ENCODE data around the gene MIPOL1.
"Not testable (repeated sequence)": the region's sequence is repeated elsewhere in the genome, so short reads cannot be mapped to it uniquely, and the experiment has no call there.

The MIPOL1 gene

DNA sequence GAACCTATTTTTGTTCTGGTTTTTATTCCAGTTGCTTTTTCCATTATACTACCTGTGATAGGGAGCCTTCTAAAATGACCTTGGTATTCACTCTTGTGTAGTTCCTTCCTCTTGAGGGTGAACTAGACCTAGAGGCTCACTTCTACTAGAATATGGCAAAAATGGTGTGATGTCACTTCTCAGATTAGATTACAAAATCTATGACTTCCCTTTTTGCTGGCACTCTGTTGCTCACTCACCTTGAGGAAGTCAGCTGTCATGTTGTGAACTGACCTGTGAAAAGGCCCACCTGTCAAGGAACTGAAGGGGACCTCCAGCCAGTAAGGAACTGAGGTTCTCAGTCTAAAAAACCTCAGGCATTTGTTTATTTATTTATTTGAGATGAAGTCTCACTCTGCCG is 5.7 kb downstream of the MIPOL1 start:
- DNase-seq: no peak
- TF ChIP-seq, protein P1, sequence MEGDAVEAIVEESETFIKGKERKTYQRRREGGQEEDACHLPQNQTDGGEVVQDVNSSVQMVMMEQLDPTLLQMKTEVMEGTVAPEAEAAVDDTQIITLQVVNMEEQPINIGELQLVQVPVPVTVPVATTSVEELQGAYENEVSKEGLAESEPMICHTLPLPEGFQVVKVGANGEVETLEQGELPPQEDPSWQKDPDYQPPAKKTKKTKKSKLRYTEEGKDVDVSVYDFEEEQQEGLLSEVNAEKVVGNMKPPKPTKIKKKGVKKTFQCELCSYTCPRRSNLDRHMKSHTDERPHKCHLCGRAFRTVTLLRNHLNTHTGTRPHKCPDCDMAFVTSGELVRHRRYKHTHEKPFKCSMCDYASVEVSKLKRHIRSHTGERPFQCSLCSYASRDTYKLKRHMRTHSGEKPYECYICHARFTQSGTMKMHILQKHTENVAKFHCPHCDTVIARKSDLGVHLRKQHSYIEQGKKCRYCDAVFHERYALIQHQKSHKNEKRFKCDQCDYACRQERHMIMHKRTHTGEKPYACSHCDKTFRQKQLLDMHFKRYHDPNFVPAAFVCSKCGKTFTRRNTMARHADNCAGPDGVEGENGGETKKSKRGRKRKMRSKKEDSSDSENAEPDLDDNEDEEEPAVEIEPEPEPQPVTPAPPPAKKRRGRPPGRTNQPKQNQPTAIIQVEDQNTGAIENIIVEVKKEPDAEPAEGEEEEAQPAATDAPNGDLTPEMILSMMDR (IDR thresholded peaks at IDR 0.05; ENCODE audit: low read depth, low read length, missing control alignments): no peak
- in situ Hi-C loops (cut with HindIII; ENCODE audit: low pct_ligation_motif_present, low sequenced_read_pairs): no loop called here
- Histone ChIP-seq H3K27me3 (replicated peaks) (no peaks in the 10 kb centered on the region), H3K36me3 (replicated peaks) (no peaks in the 10 kb centered on the region), H3K4me3 (ENCODE audit: low read depth, low read length) (no peak overlapping the region), H3K27ac (no peak overlapping the region)

DNA sequence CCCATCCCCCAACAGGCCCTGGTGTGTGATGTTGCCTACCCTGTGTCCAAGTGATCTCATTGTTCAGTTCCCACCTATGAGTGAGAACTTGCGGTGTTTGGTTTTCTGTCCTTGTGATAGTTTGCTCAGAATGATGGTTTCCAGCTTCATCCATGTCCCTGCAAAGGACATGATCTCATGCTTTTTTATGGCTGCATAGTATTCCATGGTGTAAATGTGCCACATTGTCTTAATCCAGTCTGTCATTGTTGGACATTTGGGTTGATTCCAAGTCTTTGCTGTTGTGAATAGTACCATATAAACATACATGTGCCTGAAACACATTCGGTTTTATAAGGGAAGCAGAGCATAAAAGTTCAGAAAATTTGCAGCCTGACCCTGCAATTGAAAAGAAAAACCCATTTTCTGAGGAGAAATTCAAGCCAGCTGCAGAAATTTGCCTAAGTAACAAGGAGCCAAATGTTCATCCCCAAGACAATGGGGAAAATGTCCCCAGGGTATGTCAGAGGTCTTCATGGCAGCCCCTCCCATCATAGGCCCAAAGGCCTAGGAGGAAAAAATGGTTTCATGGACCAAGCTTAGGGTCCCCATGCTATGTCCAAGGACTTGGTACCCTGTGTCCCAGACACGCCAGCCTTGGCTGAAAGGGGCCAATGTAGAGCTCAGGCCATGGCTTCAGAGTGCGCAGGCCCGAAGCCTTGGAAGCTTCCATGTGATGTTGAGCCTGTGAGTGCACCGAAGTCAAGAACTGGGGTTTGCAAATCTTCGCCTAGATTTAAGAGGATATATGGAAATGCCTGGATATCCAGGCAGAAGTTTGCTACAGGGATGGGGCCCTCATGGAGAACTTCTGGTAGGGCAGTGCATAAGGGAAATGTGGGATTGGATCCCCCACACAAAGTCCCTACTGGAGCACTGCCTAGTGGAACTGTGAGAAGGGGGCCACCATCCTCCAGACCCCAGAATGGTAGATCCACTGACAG is 8.2 kb downstream of the MIPOL1 start:
- H3K36me3 ChIP-seq (replicated peaks); in situ Hi-C loops (cut with HindIII; ENCODE audit: low pct_ligation_motif_present, low sequenced_read_pairs); H3K27ac ChIP-seq; H3K4me3 ChIP-seq (ENCODE audit: low read depth, low read length); H3K27me3 ChIP-seq (replicated peaks); DNase-seq: not testable (repeated sequence)

DNA sequence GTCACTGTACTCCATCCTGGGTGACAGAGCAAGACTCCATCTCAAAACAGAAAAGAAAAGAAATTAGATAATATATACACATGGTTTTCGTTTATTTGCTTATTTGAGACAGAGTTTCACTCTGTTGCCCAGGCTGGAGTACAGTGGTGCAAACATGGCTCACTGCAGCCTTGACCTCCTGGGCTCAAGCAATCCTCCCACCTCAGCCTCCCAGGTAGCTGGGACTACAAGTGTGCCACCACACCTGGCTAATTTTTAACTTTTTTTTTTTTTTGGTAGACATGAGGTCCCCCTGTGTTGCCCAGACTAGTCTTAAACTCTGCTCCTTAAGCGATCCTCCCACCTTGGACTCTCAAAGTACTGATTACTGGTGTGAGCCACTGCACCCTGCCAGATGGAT is 11.9 kb downstream of the MIPOL1 start:
- H3K27me3 ChIP-seq (replicated peaks); H3K4me3 ChIP-seq (ENCODE audit: low read depth, low read length); in situ Hi-C loops (cut with HindIII; ENCODE audit: low pct_ligation_motif_present, low sequenced_read_pairs); H3K27ac ChIP-seq; DNase-seq; H3K36me3 ChIP-seq (replicated peaks): not testable (repeated sequence)

DNA sequence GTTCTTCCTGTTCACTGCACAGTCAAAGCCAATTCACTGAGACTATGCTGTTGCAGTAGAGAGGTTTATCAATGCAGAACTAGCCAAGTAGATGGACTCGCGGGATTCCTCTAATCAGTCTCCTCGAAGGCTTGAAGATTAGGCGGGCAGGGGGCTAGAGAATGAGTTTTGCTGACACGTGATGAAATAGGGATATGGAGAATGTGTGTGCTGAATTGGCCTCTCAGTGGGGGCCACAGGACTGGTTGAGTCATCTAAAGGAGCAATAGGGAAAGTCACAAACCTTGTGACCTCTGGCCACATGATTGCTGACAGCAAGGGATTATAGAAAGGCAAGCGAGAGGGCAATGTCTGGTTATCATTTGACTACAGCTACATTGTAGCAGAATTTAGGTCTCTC is 12.7 kb downstream of the MIPOL1 start:
- H3K36me3 ChIP-seq (replicated peaks): no peaks in the 10 kb centered on the region
- no peak overlapping the region for H3K4me3 ChIP-seq (ENCODE audit: low read depth, low read length)
- H3K27me3 ChIP-seq (replicated peaks): no peaks in the 10 kb centered on the region
- TF ChIP-seq, protein P1 (IDR thresholded peaks at IDR 0.05; ENCODE audit: low read depth, low read length, missing control alignments): no peak
- H3K27ac ChIP-seq: no peak overlapping the region
- DNase-seq: no peak
- in situ Hi-C loops (cut with HindIII; ENCODE audit: low pct_ligation_motif_present, low sequenced_read_pairs): no loop called here

DNA sequence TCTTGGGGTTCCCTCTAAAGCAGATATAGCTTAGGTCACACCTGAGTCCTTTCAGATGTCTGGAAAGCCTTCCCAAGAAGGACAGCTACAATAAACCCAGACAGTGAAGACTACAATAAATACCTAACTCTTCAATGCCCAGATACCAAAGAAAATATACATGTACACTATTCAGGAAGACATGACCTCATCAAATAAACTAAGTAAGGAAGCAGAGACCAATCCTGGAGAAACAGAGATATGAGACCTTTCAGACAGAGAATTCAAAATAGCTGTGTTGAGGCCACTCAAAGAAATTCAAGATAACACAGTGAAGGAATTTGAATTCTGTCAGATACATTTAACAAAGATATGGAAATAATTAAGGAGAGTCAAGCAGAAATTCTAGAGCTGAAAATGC is 15.3 kb downstream of the MIPOL1 start:
- Histone ChIP-seq H3K27ac (no peak overlapping the region), H3K36me3 (replicated peaks) (no peaks in the 10 kb centered on the region), H3K27me3 (replicated peaks) (no peaks in the 10 kb centered on the region), H3K4me3 (ENCODE audit: low read depth, low read length) (no peak overlapping the region)
- DNase-seq: no peak
- in situ Hi-C loops (cut with HindIII; ENCODE audit: low pct_ligation_motif_present, low sequenced_read_pairs): no loop called here
- TF ChIP-seq, protein P1 (IDR thresholded peaks at IDR 0.05; ENCODE audit: low read depth, low read length, missing control alignments): no peak

DNA sequence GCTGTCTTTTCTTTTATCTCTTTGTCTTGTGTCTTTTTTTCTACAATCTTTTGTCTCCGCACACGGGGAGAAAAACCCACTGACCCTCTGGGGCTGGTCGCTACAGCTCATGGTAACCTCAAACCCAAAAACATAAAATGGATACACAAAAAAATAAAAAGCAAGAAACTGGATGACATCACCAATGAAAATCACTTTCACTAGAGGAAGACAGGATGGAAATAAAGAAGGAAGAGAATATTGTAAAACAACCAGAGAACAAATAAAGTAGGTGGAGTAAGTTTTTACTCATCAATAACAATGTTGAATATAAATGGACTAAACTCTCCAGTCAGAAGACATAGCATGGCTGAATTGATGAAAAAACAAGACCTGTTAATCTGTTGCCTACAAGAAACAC is 17.6 kb downstream of the MIPOL1 start:
- no peaks in the 10 kb centered on the region for H3K27me3 ChIP-seq (replicated peaks)
- H3K27ac ChIP-seq: no peak overlapping the region
- TF ChIP-seq, protein P1 (IDR thresholded peaks at IDR 0.05; ENCODE audit: low read depth, low read length, missing control alignments): no peak
- no peaks in the 10 kb centered on the region for H3K36me3 ChIP-seq (replicated peaks)
- in situ Hi-C loops (cut with HindIII; ENCODE audit: low pct_ligation_motif_present, low sequenced_read_pairs): no loop called here
- H3K4me3 ChIP-seq (ENCODE audit: low read depth, low read length): no peak overlapping the region
- DNase-seq: no peak

DNA sequence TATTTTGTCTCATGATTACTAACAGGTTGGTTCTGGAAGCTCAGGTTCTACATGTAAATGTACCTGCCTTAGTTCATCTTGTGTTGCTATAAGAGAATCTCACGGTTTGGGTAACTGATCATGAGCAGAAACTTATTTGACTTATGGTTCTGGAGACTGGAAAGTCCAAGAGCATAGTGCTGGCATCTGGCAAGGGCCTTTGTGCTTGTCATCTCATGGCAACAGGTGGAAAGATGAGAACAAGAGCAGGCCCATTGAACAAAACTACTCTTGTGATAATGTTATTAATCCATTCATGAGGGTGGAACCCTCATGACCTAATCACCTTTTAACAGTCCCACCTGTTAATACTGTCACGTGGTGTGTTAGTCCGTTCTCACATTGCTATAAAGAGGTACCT is 23.3 kb downstream of the MIPOL1 start:
- TF ChIP-seq, protein P1 (IDR thresholded peaks at IDR 0.05; ENCODE audit: low read depth, low read length, missing control alignments): no peak
- H3K27ac ChIP-seq: no peak overlapping the region
- in situ Hi-C loops (cut with HindIII; ENCODE audit: low pct_ligation_motif_present, low sequenced_read_pairs): no loop called here
- no peaks in the 10 kb centered on the region for H3K27me3 ChIP-seq (replicated peaks)
- DNase-seq: no peak
- no peak overlapping the region for H3K4me3 ChIP-seq (ENCODE audit: low read depth, low read length)
- H3K36me3 ChIP-seq (replicated peaks): no peaks in the 10 kb centered on the region
